ENCODE data around the gene TDP1.

The TDP1 gene

GRCh38 chr14:89990623-89991275, 35.0 kb downstream of the TDP1 start:
- TF ChIP-seq CTCF (IDR thresholded peaks at IDR 0.05; ENCODE audit: poor library complexity, severe bottlenecking), result no peak
- DNase-seq (ENCODE audit: low spot score) (no peak), ATAC-seq (ENCODE audit: low read depth) (no peak)
- Histone ChIP-seq H3K9me3 (ENCODE audit: severe bottlenecking) (no peaks in the 10 kb centered on the region), H3K36me3 (ENCODE audit: low read depth) (peaks cover 95% of the 10 kb centered on the region), H3K4me3 (ENCODE audit: severe bottlenecking) (no peak overlapping the region), H3K27me3 (ENCODE audit: insufficient read depth, poor library complexity, severe bottlenecking) (no peaks in the 10 kb centered on the region), H3K27ac (ENCODE audit: poor library complexity, severe bottlenecking) (no peak overlapping the region), H3K4me1 (ENCODE audit: insufficient read depth, poor library complexity, severe bottlenecking) (no peaks in the 10 kb centered on the region)

DNA sequence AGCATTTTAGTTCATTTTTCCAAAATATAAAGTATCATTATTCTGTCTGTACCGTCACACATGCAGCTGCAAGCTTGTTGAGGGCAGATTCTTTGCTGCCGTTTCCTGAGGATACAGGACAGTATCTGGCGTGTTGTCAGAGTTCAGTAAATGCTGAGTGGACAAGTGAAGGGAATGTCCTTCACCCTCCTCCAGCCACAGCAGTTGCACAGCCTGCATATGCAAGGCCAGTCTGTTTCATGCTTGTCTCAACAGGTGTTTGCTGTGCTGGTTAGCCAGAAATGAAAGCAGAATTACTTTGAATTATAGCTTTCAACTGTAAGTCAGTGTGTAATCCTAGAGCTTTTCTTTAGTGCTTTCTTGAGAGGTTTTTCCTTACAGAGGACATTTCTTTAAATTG, 36.5 kb downstream of the TDP1 start:
- no peak for ATAC-seq (ENCODE audit: low read depth)
- Histone ChIP-seq H3K4me1 (ENCODE audit: insufficient read depth, poor library complexity, severe bottlenecking) (no peaks in the 10 kb centered on the region), H3K36me3 (ENCODE audit: low read depth) (peaks cover 86% of the 10 kb centered on the region), H3K9me3 (ENCODE audit: severe bottlenecking) (no peaks in the 10 kb centered on the region), H3K27me3 (ENCODE audit: insufficient read depth, poor library complexity, severe bottlenecking) (no peaks in the 10 kb centered on the region), H3K4me3 (ENCODE audit: severe bottlenecking) (no peak overlapping the region), H3K27ac (ENCODE audit: poor library complexity, severe bottlenecking) (no peak overlapping the region)
- no peak for TF ChIP-seq CTCF (IDR thresholded peaks at IDR 0.05; ENCODE audit: poor library complexity, severe bottlenecking)
- no peak for DNase-seq (ENCODE audit: low spot score)

DNA sequence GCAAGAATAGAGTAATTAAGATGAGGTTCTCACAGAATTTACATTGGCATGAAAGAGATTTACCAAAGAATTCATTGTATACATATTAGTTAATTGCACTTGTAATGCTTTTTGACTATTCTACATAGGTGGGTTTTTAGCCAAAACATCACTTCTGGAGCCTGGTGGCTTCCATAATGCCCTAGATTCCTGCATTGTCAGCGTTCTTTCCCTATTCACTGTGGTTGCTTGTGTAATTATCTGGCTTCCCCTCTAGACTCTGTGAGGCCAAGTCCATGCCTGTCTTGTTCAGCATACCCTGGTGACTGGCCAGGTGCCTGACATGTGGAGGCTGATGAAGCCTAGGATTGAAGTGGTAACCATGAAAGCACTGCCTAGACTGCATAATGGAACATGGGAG, 41.2 kb downstream of the TDP1 start:
- no peak for ATAC-seq (ENCODE audit: low read depth)
- H3K27ac ChIP-seq (ENCODE audit: poor library complexity, severe bottlenecking), result no peak overlapping the region
- H3K4me1 ChIP-seq (ENCODE audit: insufficient read depth, poor library complexity, severe bottlenecking), result no peaks in the 10 kb centered on the region
- no peak overlapping the region for H3K4me3 ChIP-seq (ENCODE audit: severe bottlenecking)
- TF ChIP-seq CTCF (IDR thresholded peaks at IDR 0.05; ENCODE audit: poor library complexity, severe bottlenecking), result no peak
- DNase-seq (ENCODE audit: low spot score), result no peak
- no peaks in the 10 kb centered on the region for H3K27me3 ChIP-seq (ENCODE audit: insufficient read depth, poor library complexity, severe bottlenecking)
- peaks cover 87% of the 10 kb centered on the region for H3K36me3 ChIP-seq (ENCODE audit: low read depth)
- no peaks in the 10 kb centered on the region for H3K9me3 ChIP-seq (ENCODE audit: severe bottlenecking)

- no peak for TF ChIP-seq CTCF (IDR thresholded peaks at IDR 0.05; ENCODE audit: poor library complexity, severe bottlenecking)
- Histone ChIP-seq H3K4me3 (ENCODE audit: severe bottlenecking) (no peak overlapping the region), H3K36me3 (ENCODE audit: low read depth) (peaks cover 74% of the 10 kb centered on the region), H3K4me1 (ENCODE audit: insufficient read depth, poor library complexity, severe bottlenecking) (no peaks in the 10 kb centered on the region), H3K27ac (ENCODE audit: poor library complexity, severe bottlenecking) (no peak overlapping the region), H3K27me3 (ENCODE audit: insufficient read depth, poor library complexity, severe bottlenecking) (no peaks in the 10 kb centered on the region), H3K9me3 (ENCODE audit: severe bottlenecking) (no peaks in the 10 kb centered on the region)
- ATAC-seq (ENCODE audit: low read depth) (no peak), DNase-seq (ENCODE audit: low spot score) (no peak)
Measured at GRCh38 chr14:90000935-90001334, 45.2 kb downstream of the TDP1 start.

GRCh38 chr14:90003526-90004307, 48.0 kb downstream of the TDP1 start:
- H3K4me1 ChIP-seq (ENCODE audit: insufficient read depth, poor library complexity, severe bottlenecking), result no peaks in the 10 kb centered on the region
- DNase-seq (ENCODE audit: low spot score) (no peak), ATAC-seq (ENCODE audit: low read depth) (no peak)
- no peak overlapping the region for H3K4me3 ChIP-seq (ENCODE audit: severe bottlenecking)
- H3K27me3 ChIP-seq (ENCODE audit: insufficient read depth, poor library complexity, severe bottlenecking), result no peaks in the 10 kb centered on the region
- no peak for TF ChIP-seq CTCF (IDR thresholded peaks at IDR 0.05; ENCODE audit: poor library complexity, severe bottlenecking)
- no peak overlapping the region for H3K27ac ChIP-seq (ENCODE audit: poor library complexity, severe bottlenecking)
- H3K9me3 ChIP-seq (ENCODE audit: severe bottlenecking), result no peaks in the 10 kb centered on the region
- peaks cover 76% of the 10 kb centered on the region for H3K36me3 ChIP-seq (ENCODE audit: low read depth)
